MCF 10A (cell line): ENCODE data around the gene RSPO1. TPM values are rescaled to one million over a fixed set of nuclear protein-coding genes. Genes with fewer than 3 reads are reported as not detected.

Experiments used
- BruUV-seq: library from RNA; stranded (reverse); fragments of 400-500 nt; replicated peaks from 2 replicates; lab custom pipeline; 2021; lab: Mats Ljungman, UMichigan
- CTCF ChIA-PET: fragments of 300-600 bp; sonication (Branson Sonifier 250); formaldehyde crosslinking; extraction: SDS; loops from one replicate; lab custom pipeline; 2021; ENCODE audit warnings: antibody characterized with exemption, inconsistent platforms; lab: Yijun Ruan, JAX
- POLR2A ChIA-PET: fragments of 300-600, 350-650 bp; sonication (Branson Sonifier 250); formaldehyde crosslinking; extraction: SDS; loops from one replicate; lab custom pipeline; 2020; ENCODE audit warnings: antibody characterized with exemption, inconsistent platforms; lab: Yijun Ruan, JAX
- DNase-seq: peaks from one replicate; pipeline ENCODE4 v3.0.0-alpha.2; 2018; ENCODE audit not compliant: unreplicated experiment
- H3K27ac Mint-ChIP-seq: one replicate; pipeline ENCODE4 v1.8.0; 2022; ENCODE audit warnings: mild to moderate bottlenecking, low read depth, mixed read lengths; ENCODE audit not compliant: unreplicated experiment
- H3K27me3 Mint-ChIP-seq: one replicate; pipeline ENCODE4 v1.8.0; 2022; ENCODE audit warnings: mixed read lengths; ENCODE audit not compliant: insufficient read depth, unreplicated experiment
- H3K36me3 Mint-ChIP-seq: one replicate; pipeline ENCODE4 v1.8.0; 2022; ENCODE audit warnings: mild to moderate bottlenecking, moderate library complexity, mixed read lengths; ENCODE audit not compliant: insufficient read depth, unreplicated experiment
- H3K4me1 Mint-ChIP-seq: one replicate; pipeline ENCODE4 v1.8.0; 2022; ENCODE audit warnings: mixed read lengths; ENCODE audit not compliant: insufficient read depth, unreplicated experiment
- H3K4me3 Mint-ChIP-seq: one replicate; pipeline ENCODE4 v1.8.0; 2022; ENCODE audit warnings: mild to moderate bottlenecking, moderate library complexity, mixed read lengths; ENCODE audit not compliant: unreplicated experiment
- H3K9me3 Mint-ChIP-seq: one replicate; pipeline ENCODE4 v1.8.0; 2022; ENCODE audit warnings: mixed read lengths; ENCODE audit not compliant: unreplicated experiment
- CTCF ChIP-seq: fragments of 200-600 bp; IDR thresholded peaks from one replicate; pipeline ENCODE4 v1.8.0; 2022; ENCODE audit warnings: antibody characterized with exemption, mild to moderate bottlenecking; ENCODE audit not compliant: unreplicated experiment
- intact Hi-C: fragments of 100-400 bp; cut with micrococcal nuclease; formaldehyde crosslinking; loops from 2 replicates; pipeline ENCODE4 v1.14.1; 2022
- total RNA-seq: library from RNA; stranded (reverse); gene quantifications from 2 replicates; pipeline ENCODE4 v1.2.3, GENCODE V29; 2022

Gene RSPO1
- total RNA-seq, 1 experiment from 2014 or later, result not detected

- no peaks in the 10 kb centered on the region for H3K27me3 Mint-ChIP-seq
Observed at GRCh38 chr1:37656026-37656425, 21.3 kb upstream of the RSPO1 start.

GRCh38 chr1:37655274-37655673 is 20.6 kb upstream of the RSPO1 start:
- no peak for TF ChIP-seq CTCF
- ChIA-PET POLR2A (no interaction called here), CTCF (interaction anchor here (1.0 to 2.0 kb wide), 2 partner anchors 52 to 358 kb away, joined by 5 to 16 read pairs; no protein-coding TSS in a partner anchor)
- H3K27me3 Mint-ChIP-seq, result no peaks in the 10 kb centered on the region
- H3K4me1 Mint-ChIP-seq, result no peaks in the 10 kb centered on the region
- no peaks in the 10 kb centered on the region for H3K36me3 Mint-ChIP-seq
- no peaks in the 10 kb centered on the region for H3K9me3 Mint-ChIP-seq
- intact Hi-C loops, result no loop called here
- no peak overlapping the region for H3K27ac Mint-ChIP-seq
- no TSS peak for BruUV-seq
- H3K4me3 Mint-ChIP-seq, result no peak overlapping the region
- DNase-seq, result no peak

More at GRCh38 chr1:37656026-37656425, 21.3 kb upstream of the RSPO1 start:
- DNase-seq, result no peak
- TF ChIP-seq CTCF, result no peak
- H3K4me3 Mint-ChIP-seq, result no peak overlapping the region
- no peaks in the 10 kb centered on the region for H3K36me3 Mint-ChIP-seq
- ChIA-PET CTCF (interaction anchor here (0.6 kb wide), 1 partner anchor 74 kb away, joined by 3 read pairs; no protein-coding TSS in a partner anchor), POLR2A (interaction anchor here (0.6 kb wide), 1 partner anchor 1213 kb away, joined by 3 read pairs; no protein-coding TSS in a partner anchor)
- H3K4me1 Mint-ChIP-seq, result no peaks in the 10 kb centered on the region
- intact Hi-C loops, result no loop called here
- no TSS peak for BruUV-seq
- no peaks in the 10 kb centered on the region for H3K9me3 Mint-ChIP-seq
- no peak overlapping the region for H3K27ac Mint-ChIP-seq

- BruUV-seq, result no TSS peak
- no peaks in the 10 kb centered on the region for H3K9me3 Mint-ChIP-seq
- no peaks in the 10 kb centered on the region for H3K27me3 Mint-ChIP-seq
Observed at GRCh38 chr1:37653906-37654305, 19.2 kb upstream of the RSPO1 start.

GRCh38 chr1:37652976-37653375 is 18.3 kb upstream of the RSPO1 start:
- Mint-ChIP-seq H3K36me3 (no peaks in the 10 kb centered on the region), H3K27me3 (no peaks in the 10 kb centered on the region), H3K4me3 (no peak overlapping the region), H3K27ac (no peak overlapping the region), H3K9me3 (no peaks in the 10 kb centered on the region), H3K4me1 (no peaks in the 10 kb centered on the region)
- no TSS peak for BruUV-seq
- POLR2A ChIA-PET, result no interaction called here
- DNase-seq, result no peak
- TF ChIP-seq CTCF, result no peak
- CTCF ChIA-PET, result interaction anchor here (0.7 kb wide), 1 partner anchor 10 kb away, joined by 3 read pairs; no protein-coding TSS in a partner anchor
- intact Hi-C loops, result no loop called here

More at GRCh38 chr1:37653906-37654305, 19.2 kb upstream of the RSPO1 start:
- POLR2A ChIA-PET, result no interaction called here
- no peak overlapping the region for H3K4me3 Mint-ChIP-seq
- intact Hi-C loops, result no loop called here
- DNase-seq, result no peak
- no peak for TF ChIP-seq CTCF
- H3K36me3 Mint-ChIP-seq, result no peaks in the 10 kb centered on the region
- no peaks in the 10 kb centered on the region for H3K4me1 Mint-ChIP-seq
- CTCF ChIA-PET, result interaction anchor here (1.1 to 2.0 kb wide), 2 partner anchors 50 to 167 kb away, joined by 3 to 16 read pairs; no protein-coding TSS in a partner anchor
- no peak overlapping the region for H3K27ac Mint-ChIP-seq
